UCSD-AML1 (cell line): ENCODE measurements around the gene PPM1B.
A peak's percentile ranks its signal among the peaks of the same experiment; 100 is the strongest.
"Not testable (repeated sequence)": the region's sequence is repeated elsewhere in the genome, so short reads cannot be mapped to it uniquely, and the experiment has no call there.

Experiments
- DNase-seq: peaks from one replicate; lab custom pipeline; 2025; ENCODE audit not compliant: unreplicated experiment; lab: John Stamatoyannopoulos, UW

The PPM1B gene

DNA sequence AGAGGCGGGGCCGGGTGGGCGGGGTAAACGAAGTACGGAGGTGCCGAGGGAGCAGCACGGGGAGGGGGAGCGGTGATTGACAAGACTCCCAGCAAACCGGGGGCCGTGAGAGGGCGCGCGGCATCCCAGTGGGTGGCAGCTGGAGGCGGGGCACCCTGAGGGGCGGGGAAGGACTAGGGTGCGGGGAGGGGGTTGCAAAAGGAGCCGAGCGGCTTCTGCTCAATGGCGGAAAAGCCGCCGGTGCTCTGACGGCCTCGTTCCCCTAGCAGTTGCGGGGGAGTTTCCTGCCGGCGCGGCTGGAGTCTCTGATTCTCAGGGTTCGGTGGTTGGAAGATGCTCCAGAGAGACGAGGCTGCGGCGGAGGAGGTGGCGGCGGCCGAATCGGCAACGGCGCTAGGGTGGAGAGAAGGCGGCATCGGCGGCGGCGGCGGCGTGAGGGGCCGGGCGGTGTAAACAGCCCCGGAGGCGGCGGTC, at the start of gene PPM1B:
Gene PPM1B (plus strand): TSS at position 195 of the 474 bp plus-strand sequence. CDS start 32,325 bp downstream, outside the sequence.
- peak; percentile 100 for DNase-seq

DNA sequence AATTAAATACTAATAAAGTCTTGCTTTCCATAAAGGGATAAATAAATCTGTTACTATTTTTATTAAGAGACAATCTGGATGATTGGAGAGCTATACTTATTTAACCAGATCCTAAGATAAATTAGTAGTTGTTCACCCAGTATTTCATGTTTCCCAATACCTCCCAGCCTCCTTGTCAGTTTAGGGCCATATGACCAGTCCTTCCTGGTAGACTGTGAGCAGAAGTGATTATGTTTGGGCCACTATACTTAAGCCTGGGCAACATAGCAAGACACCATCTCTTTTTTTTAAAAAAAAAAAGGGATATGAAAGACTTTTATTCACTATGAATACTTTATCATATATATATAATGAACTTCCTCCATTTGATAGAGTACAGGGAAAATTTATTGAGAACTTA, 48.8 kb upstream of the PPM1B start:
- DNase-seq: no peak

DNA sequence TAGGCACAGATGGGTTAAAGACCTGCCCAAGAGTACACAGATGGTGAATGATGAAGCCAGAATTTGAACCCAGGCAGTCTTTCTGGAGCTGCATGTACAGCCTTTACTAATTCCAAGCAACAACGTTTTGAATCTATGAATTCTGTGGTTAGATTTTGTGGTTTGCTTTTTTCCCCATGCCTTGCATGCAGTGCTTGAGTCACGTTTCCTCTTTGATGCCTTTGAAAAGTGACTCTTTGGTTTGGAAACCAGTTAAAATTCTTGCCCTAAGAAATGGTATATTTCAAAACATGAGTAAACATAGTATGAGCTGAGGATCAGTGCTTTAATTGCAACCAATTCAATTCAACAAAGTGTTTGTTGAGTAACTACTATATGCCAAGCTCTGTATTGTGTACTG, 48.2 kb upstream of the PPM1B start:
- peak; percentile 13 for DNase-seq

DNA sequence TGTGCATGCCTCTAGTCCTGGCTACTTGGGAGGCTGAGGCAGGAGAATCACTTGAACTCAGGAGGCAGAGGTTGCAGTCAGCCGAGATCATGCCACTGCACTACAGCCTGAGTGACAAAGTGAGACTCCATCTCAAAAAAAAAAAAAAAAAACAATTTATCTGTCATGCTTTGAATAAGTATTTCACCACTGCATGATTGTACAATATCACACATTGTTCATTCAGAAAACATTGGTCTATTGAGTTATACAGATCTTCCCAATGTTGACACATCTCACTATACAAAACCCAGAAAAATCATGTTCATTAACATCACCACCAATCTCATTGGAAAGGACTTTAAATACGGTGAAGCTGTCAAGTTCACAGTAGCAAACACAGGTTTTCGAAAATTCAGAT, 46.8 kb upstream of the PPM1B start:
- no peak for DNase-seq

DNA sequence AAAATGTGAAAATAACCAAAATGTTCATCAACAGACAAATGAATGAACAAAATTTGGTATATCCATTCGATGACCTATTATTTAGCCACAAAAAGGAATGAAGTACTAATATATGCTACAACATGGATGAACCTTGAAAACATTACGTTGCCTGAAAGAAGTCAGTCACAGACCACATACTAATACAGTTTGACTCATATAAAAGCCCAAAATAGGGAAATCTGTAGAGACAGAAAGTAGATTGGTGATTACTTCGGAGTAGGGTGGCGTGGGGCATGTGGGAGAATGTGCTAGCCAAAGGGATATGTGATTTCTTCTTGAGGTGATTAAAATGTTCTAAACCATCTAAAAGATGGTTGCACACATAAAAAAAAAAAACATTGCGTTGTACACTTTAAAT, 44.2 kb upstream of the PPM1B start:
- no peak for DNase-seq

DNA sequence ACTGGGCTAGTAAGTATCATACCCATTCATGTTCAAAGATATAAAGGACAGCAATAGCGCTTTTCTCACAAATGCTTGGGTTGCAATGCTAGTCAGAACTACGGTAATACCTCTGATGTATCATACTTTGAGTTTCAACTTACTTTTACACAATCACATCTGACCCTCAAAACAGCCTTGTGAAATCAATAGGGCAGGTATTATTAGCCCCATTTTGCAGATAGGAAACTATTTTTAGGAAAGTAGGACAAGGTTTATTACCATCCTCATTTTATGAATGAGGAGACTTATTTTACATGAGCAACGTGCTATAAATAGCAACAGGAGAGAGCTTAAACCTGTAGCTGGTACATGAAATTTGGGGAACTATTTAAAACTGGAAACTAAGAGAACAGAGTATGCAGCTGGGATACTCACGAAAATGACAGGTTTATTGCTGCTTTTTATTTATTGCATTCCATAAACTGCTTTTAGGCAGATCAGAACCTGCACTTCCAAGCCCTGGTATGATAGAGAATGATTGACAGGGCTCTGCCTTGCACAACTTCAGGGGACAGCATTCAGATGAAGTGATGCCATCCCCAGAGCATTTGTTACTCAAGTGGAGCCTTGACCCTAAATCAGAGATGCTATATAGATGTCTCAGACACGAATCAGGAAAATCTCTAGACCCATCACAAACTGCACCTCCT, 42.4 kb upstream of the PPM1B start:
- no peak for DNase-seq

DNA sequence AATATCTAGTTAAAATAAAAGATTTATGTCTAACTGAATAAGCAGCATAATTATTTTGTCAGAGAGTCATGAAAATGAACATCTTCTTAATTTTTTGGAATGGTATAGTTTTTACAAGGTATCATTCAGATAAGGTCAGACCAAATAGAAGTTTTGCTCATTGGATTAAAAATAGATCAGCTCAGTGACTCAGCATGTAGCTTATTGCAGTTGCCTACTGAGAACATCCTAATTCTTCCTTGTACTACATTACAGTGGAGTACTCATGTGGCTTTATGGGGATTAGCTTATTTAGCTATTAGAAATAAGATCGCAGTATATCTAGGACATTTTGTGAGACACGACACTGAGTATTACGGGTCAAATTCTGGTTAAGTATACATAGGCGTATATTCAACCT, 38.2 kb upstream of the PPM1B start:
- no peak for DNase-seq

DNA sequence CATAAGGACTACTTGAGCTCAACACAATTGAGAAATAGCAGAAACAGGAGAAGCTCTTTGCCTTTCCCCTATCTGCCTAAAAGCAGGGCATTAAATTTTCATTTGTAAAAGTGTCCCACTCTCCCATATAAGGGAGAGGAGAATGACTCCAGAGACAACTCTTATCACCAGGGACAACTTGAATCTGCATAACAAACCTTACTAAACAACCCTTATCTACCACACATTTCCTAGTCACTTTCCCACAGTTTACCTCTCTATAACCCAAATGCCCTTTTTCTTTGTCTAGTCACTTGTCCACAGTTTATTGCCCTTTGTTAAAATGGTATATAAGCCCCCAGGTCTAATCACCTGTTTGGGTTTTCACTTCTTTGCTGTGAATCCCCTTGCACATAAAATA, 37.5 kb upstream of the PPM1B start:
- no peak for DNase-seq

DNA sequence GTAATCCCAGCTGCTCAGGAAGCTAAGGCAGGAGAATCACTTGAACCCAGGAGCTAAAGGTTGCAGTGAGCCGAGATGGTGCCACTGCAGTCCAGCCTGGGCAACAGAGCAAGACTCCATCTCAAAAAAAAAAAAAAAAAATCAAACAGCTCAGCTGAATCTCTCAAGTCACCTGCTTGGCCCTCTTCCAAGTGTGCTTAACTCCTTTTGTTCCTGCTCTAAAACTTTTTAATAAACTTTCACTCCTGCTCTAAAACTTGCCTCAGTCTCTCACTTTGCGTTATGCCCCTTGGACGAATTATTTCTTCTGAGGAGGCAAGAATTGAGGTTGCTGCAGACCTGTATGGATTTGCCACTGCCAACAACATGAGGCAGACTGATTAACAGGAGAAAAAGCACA, 35.1 kb upstream of the PPM1B start:
- not testable (repeated sequence) for DNase-seq

DNA sequence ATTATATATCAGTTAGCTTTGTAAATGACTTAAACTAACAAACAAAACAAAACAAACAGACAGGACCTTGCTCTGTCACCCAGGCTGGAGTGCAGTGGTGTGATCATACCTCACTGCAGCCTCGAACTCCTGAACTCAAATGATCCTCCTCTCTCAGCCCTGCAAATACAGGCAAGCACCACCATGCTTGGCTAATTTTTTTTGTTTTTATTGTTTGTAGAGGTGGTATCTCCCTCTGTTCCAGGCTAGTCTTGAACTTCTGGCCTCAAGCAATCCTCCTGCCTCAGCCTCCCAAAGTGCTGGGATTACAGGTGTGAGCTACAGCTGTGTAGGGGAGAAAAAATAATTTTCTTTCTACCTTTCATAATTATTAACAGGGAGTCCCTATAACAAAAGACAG, 33.8 kb upstream of the PPM1B start:
- no peak for DNase-seq

DNA sequence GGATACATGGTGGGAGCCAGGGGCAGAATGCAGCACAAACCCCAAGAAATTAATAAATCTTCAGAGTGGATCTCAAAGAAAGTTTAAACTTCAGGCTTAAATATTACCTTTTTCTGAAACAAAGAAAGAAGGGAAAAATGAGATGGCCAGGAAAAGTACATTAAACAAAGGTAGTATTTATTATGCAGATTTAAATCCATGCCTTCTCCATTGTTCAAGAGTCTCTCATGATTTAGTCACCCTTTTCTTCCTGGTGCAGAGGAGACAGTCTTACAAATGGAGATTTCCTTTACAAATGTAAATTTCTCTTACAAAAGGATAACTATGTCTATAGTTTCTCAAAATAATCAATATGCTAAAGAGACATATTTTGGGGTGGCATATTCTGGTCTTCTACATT, 33.4 kb upstream of the PPM1B start:
- no peak for DNase-seq

DNA sequence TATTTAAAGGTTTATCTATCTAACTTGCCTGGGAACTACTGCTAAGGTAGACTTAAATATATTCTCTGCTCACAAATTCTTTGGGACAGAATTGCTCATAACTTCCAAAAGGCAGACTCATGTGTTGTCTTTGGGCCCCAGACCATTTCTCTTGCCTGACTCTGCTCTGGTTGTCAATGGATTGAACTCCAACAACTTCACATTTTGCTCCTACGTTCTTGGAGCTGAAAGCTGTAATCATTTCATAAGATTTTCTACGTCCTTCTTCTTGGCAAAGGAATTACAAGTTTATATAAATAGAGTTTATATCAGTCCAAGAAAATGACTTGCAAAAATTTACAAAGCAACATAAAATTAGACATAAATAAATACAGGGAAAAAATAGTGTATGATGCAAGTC, 32.9 kb upstream of the PPM1B start:
- no peak for DNase-seq

DNA sequence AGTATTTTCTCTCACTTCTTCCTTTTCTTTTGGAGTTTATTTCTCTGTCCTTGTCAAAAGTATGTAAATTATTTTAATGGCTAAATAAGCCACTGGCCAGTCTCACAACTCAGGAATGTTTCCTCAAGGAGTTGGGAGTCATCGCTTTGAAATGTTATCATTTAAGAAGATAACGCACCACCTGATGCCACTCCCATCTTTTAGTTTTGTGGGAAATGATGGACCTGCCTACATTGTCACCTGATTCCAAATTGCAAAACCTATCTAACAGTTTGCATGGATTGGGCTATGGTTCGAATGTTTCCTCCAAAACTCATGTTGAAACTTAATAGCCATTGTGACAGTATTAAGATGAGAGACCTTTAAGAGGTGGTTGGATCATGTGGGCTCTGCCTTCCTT, 32.4 kb upstream of the PPM1B start:
- DNase-seq: no peak

DNA sequence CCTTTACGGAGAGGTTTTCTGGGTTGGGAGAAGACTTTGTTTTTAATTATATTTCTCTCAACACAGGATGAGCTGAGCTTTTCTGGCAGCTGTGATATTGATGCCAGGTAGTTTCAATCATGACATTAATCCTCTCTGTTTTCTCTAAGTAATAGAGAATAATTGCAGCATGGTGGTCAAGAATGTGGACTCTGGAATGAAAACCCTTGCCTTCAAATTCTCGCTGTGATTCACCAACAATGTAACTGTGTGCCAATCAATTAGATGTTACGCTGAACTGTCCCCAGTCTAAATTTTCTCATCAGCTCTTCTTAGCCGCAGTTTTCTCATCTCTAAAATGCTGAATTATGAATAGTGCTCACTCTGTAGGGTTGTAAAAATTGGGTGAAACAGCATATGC, 31.6 kb upstream of the PPM1B start:
- no peak for DNase-seq

DNA sequence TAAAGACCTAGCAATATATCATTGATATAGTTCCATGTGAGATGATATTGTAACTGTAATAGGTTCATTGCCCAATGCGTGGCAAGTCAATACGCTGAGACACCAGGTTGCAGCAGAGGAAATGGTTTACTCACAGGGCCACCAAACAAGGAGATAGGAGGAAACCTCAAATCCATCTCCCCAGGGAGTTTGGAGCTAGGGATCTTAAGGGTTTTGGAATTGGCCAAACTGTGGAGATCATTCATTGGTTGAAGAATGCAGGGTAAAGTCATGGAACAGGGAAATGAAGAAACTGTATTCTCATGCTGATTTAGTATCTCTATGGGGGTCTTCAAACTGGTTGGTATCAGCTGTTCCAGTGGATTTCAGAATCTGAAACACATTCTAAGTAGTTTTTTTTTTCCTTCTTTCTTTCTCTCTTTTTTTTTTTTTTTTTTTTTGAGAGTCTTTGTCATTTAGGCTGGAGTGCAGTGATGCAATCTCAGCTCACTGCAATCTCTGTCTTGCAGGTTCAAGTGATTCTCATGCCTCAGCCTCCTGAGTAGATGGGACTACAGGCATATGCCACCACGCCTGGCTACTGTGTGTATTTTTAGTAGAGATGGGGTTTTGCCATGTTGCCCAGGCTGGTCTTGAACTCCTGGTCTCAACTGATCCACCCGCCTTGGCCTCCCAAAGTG, 30.7 kb upstream of the PPM1B start:
- no peak for DNase-seq

DNA sequence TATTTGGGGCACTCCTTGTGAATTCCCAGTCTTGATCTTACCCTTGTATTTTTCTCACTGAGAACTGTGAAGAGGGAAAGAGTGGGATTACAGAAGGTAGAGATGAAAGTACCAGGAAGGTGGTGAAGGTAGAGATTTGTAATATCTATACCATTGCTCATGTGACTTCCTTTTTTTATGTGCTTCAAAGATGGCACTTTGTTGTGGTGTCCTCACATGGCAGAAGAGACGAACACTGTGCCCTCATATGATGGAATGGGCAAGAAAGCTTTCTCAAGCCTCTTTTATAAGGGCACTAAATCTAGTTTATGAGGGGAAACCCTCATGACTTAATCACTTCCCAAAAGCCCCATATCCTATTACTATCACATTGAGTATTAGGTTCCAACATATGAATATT, 28.9 kb upstream of the PPM1B start:
- no peak for DNase-seq

DNA sequence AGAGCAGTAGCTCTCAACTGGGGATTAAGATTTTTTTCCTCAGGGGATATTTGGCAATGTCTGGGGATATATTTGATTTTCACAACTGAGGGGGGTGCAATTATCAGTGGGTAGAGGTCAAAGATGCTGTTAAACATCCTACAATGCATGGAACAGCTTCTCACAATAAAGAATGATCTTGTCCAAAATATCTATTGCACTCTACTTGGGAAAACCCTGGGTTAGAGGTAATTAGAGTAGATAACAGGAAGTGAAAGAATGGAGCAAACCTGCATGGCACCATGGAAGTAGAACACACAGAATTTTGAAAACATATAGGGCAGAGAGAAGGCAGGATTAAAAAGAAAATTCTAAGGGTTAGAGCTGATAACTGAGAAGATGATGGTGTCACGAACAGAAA, 26.4 kb upstream of the PPM1B start:
- DNase-seq: no peak

DNA sequence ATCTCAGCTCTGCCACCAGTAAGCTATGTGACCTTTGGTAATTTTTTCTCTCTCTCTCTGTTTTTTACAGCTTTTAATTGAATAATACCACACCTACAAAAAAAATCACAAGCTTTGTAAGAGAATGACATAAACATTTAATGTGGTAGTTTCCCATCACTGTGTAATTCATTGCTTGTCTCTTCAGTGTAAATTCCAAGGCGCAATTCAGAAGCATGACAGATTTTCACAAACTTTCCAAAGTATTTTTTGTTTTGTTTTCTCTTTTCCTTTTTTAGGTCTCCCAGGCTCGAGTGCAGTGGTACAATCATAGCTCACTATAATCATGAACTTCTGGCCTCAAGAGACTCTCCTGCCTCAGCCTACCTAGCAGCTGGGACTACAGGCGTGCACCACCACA, 25.0 kb upstream of the PPM1B start:
- DNase-seq: no peak

DNA sequence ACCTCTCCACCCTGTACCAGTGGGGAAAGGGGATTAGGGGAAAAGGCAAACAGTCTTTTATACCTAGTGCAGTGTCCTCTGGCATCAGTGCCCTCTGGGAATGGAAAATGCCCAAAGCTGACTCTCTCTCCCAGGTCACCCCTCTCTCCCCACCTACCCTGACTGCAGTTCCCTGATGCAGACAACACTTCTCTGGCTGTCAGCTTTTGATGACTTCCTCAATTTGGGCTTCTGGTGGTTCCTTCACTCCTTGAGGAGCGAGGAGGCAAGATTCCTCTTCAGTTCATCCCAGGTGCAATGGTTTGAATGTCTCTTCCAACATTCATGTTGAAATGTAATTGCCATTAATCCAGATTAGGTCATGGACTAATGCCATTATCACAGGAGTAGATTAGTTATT, 19.7 kb upstream of the PPM1B start:
- peak; percentile 11 for DNase-seq

DNA sequence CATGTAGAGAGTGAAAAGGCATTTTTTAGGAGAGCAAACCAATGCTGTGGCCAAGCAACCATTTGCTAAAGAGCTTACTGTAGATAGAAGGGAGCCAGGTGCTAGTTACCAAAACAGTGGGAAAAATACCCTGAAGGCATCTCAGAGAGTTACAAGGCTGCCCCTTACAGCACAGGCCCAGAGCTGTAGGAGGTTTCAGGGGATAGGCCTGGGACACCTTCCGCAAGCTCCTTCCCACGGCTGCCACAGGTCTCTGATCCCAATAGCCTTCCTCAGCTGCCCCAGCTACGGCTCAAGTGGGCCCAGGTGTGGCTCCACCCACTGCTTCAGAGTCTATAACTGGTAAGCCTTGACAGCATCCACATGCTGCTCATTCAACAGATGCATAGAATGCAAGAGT, 18.2 kb upstream of the PPM1B start:
- no peak for DNase-seq

DNA sequence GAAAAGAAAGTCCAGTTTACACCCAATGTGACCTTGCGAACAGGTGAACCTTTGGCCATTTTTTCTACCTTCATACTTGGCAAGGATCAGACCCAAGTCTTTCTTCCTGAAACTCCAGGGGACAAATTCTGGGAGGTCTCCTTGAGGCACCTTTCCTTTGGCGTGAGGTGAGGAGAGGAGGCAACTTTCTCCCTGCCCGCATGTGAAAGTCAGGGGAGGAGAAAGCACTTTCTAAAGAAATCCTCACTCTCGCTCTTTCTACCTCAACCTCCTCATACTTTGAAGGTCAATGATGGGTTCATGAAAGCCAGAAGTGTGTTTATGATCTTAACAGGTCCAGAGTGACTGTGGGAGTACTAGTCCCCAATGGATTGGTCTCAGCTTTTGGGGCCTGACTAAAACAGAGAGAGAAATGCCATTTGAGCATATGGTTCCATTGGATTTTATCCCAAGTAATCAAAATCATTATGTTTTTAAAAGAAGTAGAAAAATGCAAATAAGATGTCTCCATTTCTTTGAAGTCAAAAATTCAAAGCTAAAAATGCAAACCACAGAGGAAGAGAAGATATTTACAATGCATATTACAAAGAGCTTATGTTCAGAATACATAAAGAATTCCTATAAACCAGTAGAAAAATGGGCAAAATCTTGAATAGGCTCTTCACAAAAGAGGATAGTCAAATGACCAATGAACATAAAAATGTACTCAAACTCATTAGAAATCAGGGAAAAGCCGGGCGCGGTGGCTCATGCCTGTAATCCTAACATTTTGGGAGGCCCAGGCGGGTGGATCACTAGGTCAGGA, 15.6 kb upstream of the PPM1B start:
- no peak for DNase-seq
